Astrocyte (in vitro differentiated cells and primary cell): Measurements from ENCODE around the gene MCF2L.

Experiments
- EZH2 ChIP-seq: IDR thresholded peaks from 2 replicates; pipeline ENCODE4 v1.6.1; 2012; ENCODE audit warnings: mild to moderate bottlenecking, low read length, inconsistent platforms; ENCODE audit not compliant: insufficient read depth
- TF ChIP-seq, protein P1 (sequence below): IDR thresholded peaks from 2 replicates; pipeline ENCODE4 v1.5.1; 2011; ENCODE audit warnings: low read depth, mild to moderate bottlenecking, inconsistent platforms, low read length, moderate library complexity; ENCODE audit not compliant: insufficient read depth

DNA sequence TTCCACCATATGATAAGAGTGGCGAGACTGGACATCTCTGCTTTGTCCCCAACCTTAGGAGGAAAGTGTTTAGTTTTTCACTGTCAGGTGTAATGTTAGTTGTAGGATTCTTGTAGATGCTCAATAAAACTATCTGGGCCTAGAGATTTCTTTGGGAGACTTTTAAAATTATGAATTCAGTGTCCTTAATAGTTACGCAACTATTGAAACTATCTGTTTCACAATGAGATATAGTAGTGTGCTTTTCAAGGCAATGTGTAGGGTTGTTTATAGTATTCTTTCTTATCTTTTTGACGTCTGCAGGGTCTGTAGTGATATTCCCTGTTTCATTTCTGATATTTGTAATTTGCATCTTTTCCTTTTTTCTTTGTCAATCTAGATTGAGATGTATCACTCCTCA lies 103.4 kb downstream of the MCF2L start:
- TF ChIP-seq, protein P1, sequence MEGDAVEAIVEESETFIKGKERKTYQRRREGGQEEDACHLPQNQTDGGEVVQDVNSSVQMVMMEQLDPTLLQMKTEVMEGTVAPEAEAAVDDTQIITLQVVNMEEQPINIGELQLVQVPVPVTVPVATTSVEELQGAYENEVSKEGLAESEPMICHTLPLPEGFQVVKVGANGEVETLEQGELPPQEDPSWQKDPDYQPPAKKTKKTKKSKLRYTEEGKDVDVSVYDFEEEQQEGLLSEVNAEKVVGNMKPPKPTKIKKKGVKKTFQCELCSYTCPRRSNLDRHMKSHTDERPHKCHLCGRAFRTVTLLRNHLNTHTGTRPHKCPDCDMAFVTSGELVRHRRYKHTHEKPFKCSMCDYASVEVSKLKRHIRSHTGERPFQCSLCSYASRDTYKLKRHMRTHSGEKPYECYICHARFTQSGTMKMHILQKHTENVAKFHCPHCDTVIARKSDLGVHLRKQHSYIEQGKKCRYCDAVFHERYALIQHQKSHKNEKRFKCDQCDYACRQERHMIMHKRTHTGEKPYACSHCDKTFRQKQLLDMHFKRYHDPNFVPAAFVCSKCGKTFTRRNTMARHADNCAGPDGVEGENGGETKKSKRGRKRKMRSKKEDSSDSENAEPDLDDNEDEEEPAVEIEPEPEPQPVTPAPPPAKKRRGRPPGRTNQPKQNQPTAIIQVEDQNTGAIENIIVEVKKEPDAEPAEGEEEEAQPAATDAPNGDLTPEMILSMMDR, result no peak
- TF ChIP-seq EZH2, result no peak
